ENCODE data around the gene ARHGAP19. TPM values are rescaled to one million over a fixed set of nuclear protein-coding genes. Genes with fewer than 3 reads are reported as not detected.

ARHGAP19 gene
- total RNA-seq, 2 donors from 2014 or later, result 38.2 to 40.2 TPM

- ATAC-seq (no peak), DNase-seq (ENCODE audit: low spot score) (peak; percentile 47)
- H3K9me3 Mint-ChIP-seq, result no peaks in the 10 kb centered on the region
- no peaks in the 10 kb centered on the region for H3K36me3 Mint-ChIP-seq
- H3K27ac Mint-ChIP-seq, result no peak overlapping the region
- no peak overlapping the region for H3K4me3 Mint-ChIP-seq
- peaks cover 22 to 24% of the 10 kb centered on the region in 2 donors for H3K27me3 Mint-ChIP-seq
- peaks cover 11 to 13% of the 10 kb centered on the region in 2 donors for H3K4me1 Mint-ChIP-seq (ENCODE audit: low read depth in 2 of 2)
Measured at GRCh38 chr10:97197030-97197500, 95.4 kb downstream of the ARHGAP19 start.

GRCh38 chr10:97196223-97197029 lies 96.0 kb downstream of the ARHGAP19 start:
- Mint-ChIP-seq H3K27ac (no peak overlapping the region), H3K9me3 (no peaks in the 10 kb centered on the region), H3K36me3 (no peaks in the 10 kb centered on the region), H3K4me3 (peak overlapping the region; percentile 70), H3K27me3 (peaks cover 23 to 27% of the 10 kb centered on the region in 2 donors), H3K4me1 (ENCODE audit: low read depth in 2 of 2) (peaks cover 11 to 13% of the 10 kb centered on the region in 2 donors)
- peak; percentile 73 for DNase-seq (ENCODE audit: low spot score)
- peak; percentile 87 to 89 for ATAC-seq

- H3K4me3 Mint-ChIP-seq, result peak overlapping the region; percentile 80
- peak; percentile 25 for DNase-seq (ENCODE audit: low spot score)
- H3K27me3 Mint-ChIP-seq, result peaks cover 25 to 33% of the 10 kb centered on the region in 2 donors
- ATAC-seq, result no peak
- peaks cover 7 to 10% of the 10 kb centered on the region in 2 donors for H3K4me1 Mint-ChIP-seq (ENCODE audit: low read depth in 2 of 2)
- no peaks in the 10 kb centered on the region for H3K36me3 Mint-ChIP-seq
- no peaks in the 10 kb centered on the region for H3K9me3 Mint-ChIP-seq
- no peak overlapping the region for H3K27ac Mint-ChIP-seq
Measured at GRCh38 chr10:97195706-97196222, 96.7 kb downstream of the ARHGAP19 start.

- Mint-ChIP-seq H3K27ac (no peak overlapping the region), H3K27me3 (peaks cover 33 to 40% of the 10 kb centered on the region in 2 donors), H3K4me1 (ENCODE audit: low read depth in 2 of 2) (peaks cover 5% of the 10 kb centered on the region in 2 donors), H3K4me3 (no peak overlapping the region), H3K36me3 (no peaks in the 10 kb centered on the region), H3K9me3 (no peaks in the 10 kb centered on the region)
- ATAC-seq, result no peak
- DNase-seq (ENCODE audit: low spot score), result peak; percentile 32
Measured at GRCh38 chr10:97192952-97193435, 99.4 kb downstream of the ARHGAP19 start.

- no peak for ATAC-seq
- Mint-ChIP-seq H3K36me3 (no peaks in the 10 kb centered on the region), H3K27me3 (peaks cover 44 to 55% of the 10 kb centered on the region in 2 donors)
Measured at GRCh38 chr10:97190450-97190849, 102.0 kb downstream of the ARHGAP19 start.

GRCh38 chr10:97188261-97188711 lies 104.2 kb downstream of the ARHGAP19 start:
- H3K36me3 Mint-ChIP-seq, result no peaks in the 10 kb centered on the region
- no peaks in the 10 kb centered on the region for H3K9me3 Mint-ChIP-seq
- peaks cover 54 to 64% of the 10 kb centered on the region in 2 donors for H3K27me3 Mint-ChIP-seq
- ATAC-seq (no peak), DNase-seq (ENCODE audit: low spot score) (peak; percentile 32)
- H3K27ac Mint-ChIP-seq, result no peak overlapping the region
- H3K4me1 Mint-ChIP-seq (ENCODE audit: low read depth in 2 of 2), result peaks cover 0 to 10% of the 10 kb centered on the region in 2 donors
- H3K4me3 Mint-ChIP-seq, result no peak overlapping the region

More at GRCh38 chr10:97190450-97190849, 102.0 kb downstream of the ARHGAP19 start:
- peaks cover under 1 to 3% of the 10 kb centered on the region in 2 donors for H3K4me1 Mint-ChIP-seq (ENCODE audit: low read depth in 2 of 2)
- H3K27ac Mint-ChIP-seq, result no peak overlapping the region
- H3K4me3 Mint-ChIP-seq, result no peak overlapping the region
- no peaks in the 10 kb centered on the region for H3K9me3 Mint-ChIP-seq
- DNase-seq (ENCODE audit: low spot score), result peak; percentile 20

GRCh38 chr10:97186911-97187310 lies 105.5 kb downstream of the ARHGAP19 start:
- no peak overlapping the region for H3K27ac Mint-ChIP-seq
- DNase-seq (ENCODE audit: low spot score) (no peak), ATAC-seq (no peak)
- no peaks in the 10 kb centered on the region for H3K36me3 Mint-ChIP-seq
- H3K27me3 Mint-ChIP-seq, result peaks cover 54 to 55% of the 10 kb centered on the region in 2 donors
- H3K9me3 Mint-ChIP-seq, result no peaks in the 10 kb centered on the region
- peaks cover 0 to 10% of the 10 kb centered on the region in 2 donors for H3K4me1 Mint-ChIP-seq (ENCODE audit: low read depth in 2 of 2)
- no peak overlapping the region for H3K4me3 Mint-ChIP-seq

- H3K27ac Mint-ChIP-seq, result no peak within 1 kb of the TSS
- H3K9me3 Mint-ChIP-seq, result no peaks in the 10 kb centered on the region
- no peaks in the 10 kb centered on the region for H3K36me3 Mint-ChIP-seq
- H3K27me3 Mint-ChIP-seq, result peaks cover 50 to 52% of the 10 kb centered on the region in 2 donors
- peaks cover 0 to 10% of the 10 kb centered on the region in 2 donors for H3K4me1 Mint-ChIP-seq (ENCODE audit: low read depth in 2 of 2)
- ATAC-seq (peak in 1 of 2 donors; percentile 24), DNase-seq (ENCODE audit: low spot score) (no peak)
- H3K4me3 Mint-ChIP-seq, result no peak within 1 kb of the TSS
Measured at GRCh38 chr10:97185326-97186058, 106.9 kb downstream of the ARHGAP19 start, which contains the start of gene SLIT1. Gene SLIT1 (minus strand): TSS chr10:97185959. CDS start chr10:97185674, 285 bp downstream.

- H3K4me3 Mint-ChIP-seq, result no peak overlapping the region
- DNase-seq (ENCODE audit: low spot score), result no peak
- peaks cover 0 to 10% of the 10 kb centered on the region in 2 donors for H3K4me1 Mint-ChIP-seq (ENCODE audit: low read depth in 2 of 2)
- H3K36me3 Mint-ChIP-seq, result no peaks in the 10 kb centered on the region
- H3K27me3 Mint-ChIP-seq, result peaks cover 50 to 57% of the 10 kb centered on the region in 2 donors
- no peaks in the 10 kb centered on the region for H3K9me3 Mint-ChIP-seq
- no peak overlapping the region for H3K27ac Mint-ChIP-seq
- no peak for ATAC-seq
Measured at GRCh38 chr10:97184971-97185325, 107.5 kb downstream of the ARHGAP19 start.

GRCh38 chr10:97183314-97183713 lies 109.1 kb downstream of the ARHGAP19 start:
- Mint-ChIP-seq H3K4me3 (no peak overlapping the region), H3K27ac (no peak overlapping the region), H3K27me3 (peaks cover 39 to 50% of the 10 kb centered on the region in 2 donors), H3K4me1 (ENCODE audit: low read depth in 2 of 2) (peaks cover 0 to 10% of the 10 kb centered on the region in 2 donors), H3K36me3 (no peaks in the 10 kb centered on the region), H3K9me3 (no peaks in the 10 kb centered on the region)
- no peak for ATAC-seq
- no peak for DNase-seq (ENCODE audit: low spot score)

GRCh38 chr10:97182288-97182990 lies 110.0 kb downstream of the ARHGAP19 start:
- Mint-ChIP-seq H3K4me1 (ENCODE audit: low read depth in 2 of 2) (peaks cover 0 to 10% of the 10 kb centered on the region in 2 donors), H3K4me3 (no peak overlapping the region), H3K27ac (no peak overlapping the region), H3K36me3 (no peaks in the 10 kb centered on the region), H3K9me3 (no peaks in the 10 kb centered on the region), H3K27me3 (peaks cover 36 to 45% of the 10 kb centered on the region in 2 donors)
- ATAC-seq (no peak), DNase-seq (ENCODE audit: low spot score) (no peak)

- H3K27me3 Mint-ChIP-seq, result peaks cover 25 to 33% of the 10 kb centered on the region in 2 donors
- H3K4me3 Mint-ChIP-seq, result no peak overlapping the region
Measured at GRCh38 chr10:97180986-97181385, 111.5 kb downstream of the ARHGAP19 start.

GRCh38 chr10:97180363-97180755 lies 112.1 kb downstream of the ARHGAP19 start:
- H3K9me3 Mint-ChIP-seq, result no peaks in the 10 kb centered on the region
- DNase-seq (ENCODE audit: low spot score) (no peak), ATAC-seq (no peak)
- no peak overlapping the region for H3K27ac Mint-ChIP-seq
- H3K4me3 Mint-ChIP-seq, result no peak overlapping the region
- H3K4me1 Mint-ChIP-seq (ENCODE audit: low read depth in 2 of 2), result peaks cover 0 to 7% of the 10 kb centered on the region in 2 donors
- H3K36me3 Mint-ChIP-seq, result no peaks in the 10 kb centered on the region
- H3K27me3 Mint-ChIP-seq, result peaks cover 27 to 33% of the 10 kb centered on the region in 2 donors

More at GRCh38 chr10:97180986-97181385, 111.5 kb downstream of the ARHGAP19 start:
- Mint-ChIP-seq H3K36me3 (no peaks in the 10 kb centered on the region), H3K9me3 (no peaks in the 10 kb centered on the region), H3K4me1 (ENCODE audit: low read depth in 2 of 2) (peaks cover 0 to 7% of the 10 kb centered on the region in 2 donors), H3K27ac (no peak overlapping the region)
- DNase-seq (ENCODE audit: low spot score) (no peak), ATAC-seq (no peak)
